Endodermal cell (in vitro differentiated cells): ENCODE results near the gene FTCD. TPM values are rescaled to one million over a fixed set of nuclear protein-coding genes. Genes with fewer than 3 reads are reported as not detected.
A peak's percentile ranks its signal among the peaks of the same experiment; 100 is the strongest.

Experiments used
- DNase-seq: peaks from one replicate; pipeline ENCODE4 v3.0.0-alpha.2; 2017
- H3K27ac ChIP-seq: 2 replicates; pipeline ENCODE4 v1.5.1; 2013; ENCODE audit warnings: mild to moderate bottlenecking, low read depth, low read length, moderate library complexity
- H3K27me3 ChIP-seq: 2 replicates; pipeline ENCODE4 v1.6.1; 2013; ENCODE audit warnings: mild to moderate bottlenecking, low read length, moderate library complexity; ENCODE audit not compliant: insufficient read depth, control insufficient read depth, poor library complexity, severe bottlenecking
- H3K36me3 ChIP-seq: 2 replicates; pipeline ENCODE4 v1.7.0; 2013; ENCODE audit warnings: mild to moderate bottlenecking, low read length, moderate library complexity; ENCODE audit not compliant: control insufficient read depth, insufficient read depth
- H3K4me1 ChIP-seq: one replicate; pipeline ENCODE4 v1.7.0; 2013; ENCODE audit warnings: low read length; ENCODE audit not compliant: control insufficient read depth, insufficient read depth
- H3K4me3 ChIP-seq: 2 replicates; pipeline ENCODE4 v1.5.1; 2013; ENCODE audit warnings: mild to moderate bottlenecking, low read length, moderate library complexity
- H3K9ac ChIP-seq: 2 replicates; pipeline ENCODE4 v1.6.1; 2013; ENCODE audit warnings: mild to moderate bottlenecking, low read length, moderate library complexity; ENCODE audit not compliant: poor library complexity, severe bottlenecking; ENCODE audit errors: extremely low read depth
- H3K9me3 ChIP-seq: 2 replicates; pipeline ENCODE4 v1.6.1; 2013; ENCODE audit warnings: mild to moderate bottlenecking, low read length, moderate library complexity; ENCODE audit not compliant: control insufficient read depth
- H3K27ac Mint-ChIP-seq: 2 replicates; pipeline ENCODE4 v1.8.0; 2020; ENCODE audit warnings: mixed read lengths
- H3K27me3 Mint-ChIP-seq: 2 replicates; pipeline ENCODE4 v1.8.0; 2021; ENCODE audit warnings: mild to moderate bottlenecking, mixed read lengths; ENCODE audit not compliant: insufficient read depth
- H3K36me3 Mint-ChIP-seq: 2 replicates; pipeline ENCODE4 v1.8.0; 2020; ENCODE audit warnings: low read depth, mixed read lengths
- H3K4me1 Mint-ChIP-seq: 2 replicates; pipeline ENCODE4 v1.8.0; 2020; ENCODE audit warnings: mixed read lengths
- H3K4me3 Mint-ChIP-seq: 2 replicates; pipeline ENCODE4 v1.8.0; 2020; ENCODE audit warnings: mild to moderate bottlenecking, moderate library complexity, mixed read lengths
- H3K9me3 Mint-ChIP-seq: 2 replicates; pipeline ENCODE4 v1.8.0; 2020; ENCODE audit warnings: mild to moderate bottlenecking, mixed read lengths
- WGBS, 2 experiments: methylation state at CpG; one replicate each; pipeline versions ENCODE4 v1.1.5 to v1.1.7; 2013; ENCODE audit warnings: missing lambda C conversion rate in 2 of 2, mixed read lengths in 1 of 2; ENCODE audit not compliant: insufficient coverage in 1 of 2, insufficient read length in 1 of 2; 5-methylcytosine and 5-hydroxymethylcytosine counted together
- total RNA-seq, 2 donors: library from RNA; stranded (reverse); fragmentation: NEBNext Ultra II Directional in 1 of 2; extraction: Animal tissue kit (Norgen Biotek cat#: 25700) in 1 of 2; gene quantifications; 2 replicates in 1 of 2; 3 replicates in 1 of 2; pipeline ENCODE4 v1.2.1, GENCODE V29; 2021
- TF ChIP-seq, protein P1 (sequence below): fragments of 200-600 bp; sonication (generic); conservative IDR thresholded peaks from 2 replicates; pipeline ENCODE4 v1.5.0; 2021; ENCODE audit warnings: antibody characterized with exemption, mild to moderate bottlenecking

FTCD gene
- total RNA-seq, 2 donors from 2014 or later: 3.5 to 4.6 TPM

DNA sequence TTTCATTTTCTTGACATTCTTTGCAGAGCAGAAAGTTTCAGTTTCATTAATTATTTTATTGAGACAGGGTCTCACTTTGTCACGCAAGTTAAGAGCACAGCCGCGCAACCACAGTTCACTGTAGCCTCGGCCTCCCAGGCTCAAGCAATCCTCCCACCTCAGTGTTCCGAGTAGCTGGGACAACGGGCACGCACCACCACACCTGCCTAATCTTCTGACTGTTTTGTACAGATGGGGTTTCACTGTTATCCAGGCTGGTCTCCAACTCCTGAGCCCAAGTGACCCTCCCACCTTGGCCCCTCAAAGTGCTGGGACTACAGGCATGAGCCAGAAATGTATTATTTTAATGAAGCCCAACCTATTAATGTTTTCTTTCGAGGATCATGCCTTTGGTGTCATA is 31.9 kb upstream of the FTCD start:
- Histone ChIP-seq H3K36me3 (peaks cover 2% of the 10 kb centered on the region), H3K9ac (no peak overlapping the region), H3K4me3 (no peak overlapping the region), H3K27me3 (no peaks in the 10 kb centered on the region), H3K4me1 (no peaks in the 10 kb centered on the region), H3K27ac (no peak overlapping the region), H3K9me3 (no peaks in the 10 kb centered on the region)
- Mint-ChIP-seq H3K27ac (no peak overlapping the region), H3K4me3 (no peak overlapping the region), H3K9me3 (no peaks in the 10 kb centered on the region), H3K4me1 (peaks cover 9% of the 10 kb centered on the region), H3K27me3 (no peaks in the 10 kb centered on the region), H3K36me3 (peaks cover 23% of the 10 kb centered on the region)
- TF ChIP-seq, protein P1, sequence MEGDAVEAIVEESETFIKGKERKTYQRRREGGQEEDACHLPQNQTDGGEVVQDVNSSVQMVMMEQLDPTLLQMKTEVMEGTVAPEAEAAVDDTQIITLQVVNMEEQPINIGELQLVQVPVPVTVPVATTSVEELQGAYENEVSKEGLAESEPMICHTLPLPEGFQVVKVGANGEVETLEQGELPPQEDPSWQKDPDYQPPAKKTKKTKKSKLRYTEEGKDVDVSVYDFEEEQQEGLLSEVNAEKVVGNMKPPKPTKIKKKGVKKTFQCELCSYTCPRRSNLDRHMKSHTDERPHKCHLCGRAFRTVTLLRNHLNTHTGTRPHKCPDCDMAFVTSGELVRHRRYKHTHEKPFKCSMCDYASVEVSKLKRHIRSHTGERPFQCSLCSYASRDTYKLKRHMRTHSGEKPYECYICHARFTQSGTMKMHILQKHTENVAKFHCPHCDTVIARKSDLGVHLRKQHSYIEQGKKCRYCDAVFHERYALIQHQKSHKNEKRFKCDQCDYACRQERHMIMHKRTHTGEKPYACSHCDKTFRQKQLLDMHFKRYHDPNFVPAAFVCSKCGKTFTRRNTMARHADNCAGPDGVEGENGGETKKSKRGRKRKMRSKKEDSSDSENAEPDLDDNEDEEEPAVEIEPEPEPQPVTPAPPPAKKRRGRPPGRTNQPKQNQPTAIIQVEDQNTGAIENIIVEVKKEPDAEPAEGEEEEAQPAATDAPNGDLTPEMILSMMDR: no peak
- DNase-seq: no peak
- 97% methylated on average over 8 of the region's 8 CpGs for WGBS, 2 experiments

DNA sequence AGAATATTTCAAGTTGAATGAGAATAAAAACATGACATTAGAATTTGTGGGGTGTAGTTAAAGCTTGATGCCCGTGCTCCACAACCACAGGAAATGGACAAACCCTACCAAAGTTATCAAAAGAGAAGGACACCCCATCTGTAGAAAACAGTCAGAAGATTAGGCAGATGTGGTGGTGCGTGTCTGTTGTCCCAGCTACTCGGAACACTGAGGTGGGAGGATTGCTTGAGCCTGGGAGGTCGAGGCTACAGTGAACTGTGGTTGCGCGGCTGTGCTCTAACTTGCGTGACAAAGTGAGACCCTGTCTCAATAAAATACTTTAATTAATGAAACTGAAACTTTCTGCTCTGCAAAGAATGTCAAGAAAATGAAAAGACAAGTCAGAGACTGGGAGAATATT is 30.3 kb upstream of the FTCD start:
- peak overlapping the region; percentile 88 for H3K4me3 Mint-ChIP-seq
- Histone ChIP-seq H3K27ac (no peak overlapping the region), H3K9ac (no peak overlapping the region), H3K4me3 (peak overlapping the region; percentile 99), H3K9me3 (no peaks in the 10 kb centered on the region), H3K4me1 (no peaks in the 10 kb centered on the region), H3K27me3 (no peaks in the 10 kb centered on the region), H3K36me3 (no peaks in the 10 kb centered on the region)
- WGBS, 2 experiments: 90 to 97% methylated on average over 7 of the region's 7 CpGs
- H3K9me3 Mint-ChIP-seq: no peaks in the 10 kb centered on the region
- no peak for DNase-seq
- H3K27me3 Mint-ChIP-seq: no peaks in the 10 kb centered on the region
- no peak overlapping the region for H3K27ac Mint-ChIP-seq
- peaks cover 9% of the 10 kb centered on the region for H3K4me1 Mint-ChIP-seq
- H3K36me3 Mint-ChIP-seq: peaks cover 18% of the 10 kb centered on the region
- TF ChIP-seq, protein P1: no peak

DNA sequence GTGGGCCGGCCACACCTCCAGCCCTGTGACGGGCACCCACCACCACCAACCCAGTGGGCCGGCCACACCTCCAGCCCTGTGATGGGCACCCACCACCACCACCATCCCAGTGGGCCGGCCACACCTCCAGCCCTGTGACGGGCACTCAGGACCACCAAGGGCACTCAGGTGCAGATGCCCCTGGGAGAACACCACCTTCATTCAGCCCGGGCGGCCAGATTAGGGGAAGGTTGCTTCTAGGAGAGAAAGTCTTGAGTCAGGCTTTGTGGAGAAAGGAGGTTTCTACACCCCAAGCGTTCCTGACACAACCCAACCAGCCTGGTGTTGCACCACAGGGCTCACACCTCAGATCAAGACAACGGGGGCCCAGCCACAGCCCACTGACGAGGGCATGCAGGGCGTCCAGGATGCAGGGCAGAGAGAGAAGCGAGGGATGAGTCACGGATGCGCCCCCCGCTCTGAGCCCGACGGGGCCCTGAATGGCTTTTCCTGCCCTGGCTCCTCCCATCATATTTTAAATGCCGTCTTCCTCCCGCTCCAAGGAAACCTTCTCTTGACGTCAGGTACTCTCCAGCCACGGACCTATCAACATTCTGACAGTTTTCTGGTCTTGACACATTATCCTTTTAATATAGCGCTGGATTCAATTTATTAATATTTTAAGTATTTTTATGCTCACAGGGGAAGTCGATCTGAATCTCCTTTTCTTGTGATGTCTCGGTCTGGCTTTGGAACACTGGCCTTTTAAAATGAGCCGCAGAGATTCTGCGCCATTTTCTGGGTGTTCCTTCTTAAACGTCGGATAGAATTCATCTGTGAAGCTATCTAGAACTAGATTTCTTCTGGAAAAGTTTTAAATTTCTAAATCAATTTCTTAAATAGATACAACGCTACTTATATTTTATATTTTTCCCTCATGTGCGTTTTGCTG is 29.5 kb upstream of the FTCD start:
- DNase-seq: peak; percentile 96
- Mint-ChIP-seq H3K27me3 (no peaks in the 10 kb centered on the region), H3K27ac (peak overlapping the region; percentile 96), H3K36me3 (peaks cover 16% of the 10 kb centered on the region), H3K4me3 (peak overlapping the region; percentile 88), H3K4me1 (peaks cover 12% of the 10 kb centered on the region), H3K9me3 (no peaks in the 10 kb centered on the region)
- no peaks in the 10 kb centered on the region for H3K36me3 ChIP-seq
- H3K9me3 ChIP-seq: no peaks in the 10 kb centered on the region
- H3K4me1 ChIP-seq: no peaks in the 10 kb centered on the region
- no peaks in the 10 kb centered on the region for H3K27me3 ChIP-seq
- 21 to 35% methylated on average over 11 to 28 of the region's 30 CpGs for WGBS, 2 experiments
- H3K27ac ChIP-seq: peak overlapping the region; percentile 65
- TF ChIP-seq, protein P1: no peak
- H3K4me3 ChIP-seq: peak overlapping the region; percentile 99
- H3K9ac ChIP-seq: peak overlapping the region; percentile 49
